H1 (cell line): ENCODE data around the gene TIMM10.

Source experiments
- BACH1 ChIP-seq: IDR thresholded peaks from 2 replicates; pipeline ENCODE4 v1.6.1; 2012; ENCODE audit warnings: low read length, improper control_type of control experiment
- CBX5 ChIP-seq: fragments of 300-800, 300-1000 bp; sonication (generic); IDR thresholded peaks from 2 replicates; pipeline ENCODE4 v1.7.1; 2016; ENCODE audit warnings: antibody characterized with exemption, low read length, low read depth
- CREB1 ChIP-seq: IDR thresholded peaks from 2 replicates; pipeline ENCODE4 v1.6.1; 2012; ENCODE audit warnings: inconsistent platforms
- CTCF ChIP-seq, 3 experiments: IDR thresholded peaks; 1 replicate in 2 of 3; 2 replicates in 1 of 3; pipeline versions ENCODE4 v1.5.1 to v1.6.1; 2011; ENCODE audit warnings: low read length in 3 of 3, mild to moderate bottlenecking in 3 of 3, inconsistent platforms in 2 of 3, low read depth in 1 of 3, moderate library complexity in 1 of 3; ENCODE audit not compliant: insufficient read depth in 1 of 3; ENCODE audit errors: control extremely low read depth in 1 of 3
- EZH2 ChIP-seq: fragments of 200-600 bp; sonication (generic); IDR thresholded peaks from 2 replicates; pipeline ENCODE4 v1.7.1; 2012; ENCODE audit warnings: low read depth, mild to moderate bottlenecking, moderate library complexity, low read length, inconsistent platforms; ENCODE audit not compliant: severe bottlenecking
- JUN ChIP-seq: IDR thresholded peaks from 2 replicates; pipeline ENCODE4 v1.6.1; 2011; ENCODE audit warnings: low read depth, mild to moderate bottlenecking, improper control_type of control experiment, low read length
- MAX ChIP-seq: IDR thresholded peaks from 2 replicates; pipeline ENCODE4 v1.6.1; 2012; ENCODE audit warnings: inconsistent platforms
- RAD21 ChIP-seq, 2 experiments: IDR thresholded peaks in 1 of 2; conservative IDR thresholded peaks in 1 of 2; 2 replicates each; pipeline ENCODE4 v1.6.1; 2011; ENCODE audit warnings: low read depth in 2 of 2, low read length in 2 of 2, improper control_type of control experiment in 1 of 2, inconsistent platforms in 1 of 2, mild to moderate bottlenecking in 1 of 2, moderate library complexity in 1 of 2
- YY1 ChIP-seq: IDR thresholded peaks from 2 replicates; pipeline ENCODE4 v1.6.1; 2011; ENCODE audit warnings: low read depth, mild to moderate bottlenecking, low read length
- ZNF274 ChIP-seq: IDR thresholded peaks from 2 replicates; pipeline ENCODE4 v1.7.0; 2012; ENCODE audit warnings: low read length, borderline replicate concordance; ENCODE audit errors: extremely low read depth

GRCh38 chr11:57485217-57485990 lies 45.1 kb downstream of the TIMM10 start:
- TF ChIP-seq CTCF (IDR thresholded peaks at IDR 0.05; ENCODE audit: control extremely low read depth in 1 of 3, insufficient read depth in 1 of 3, low read depth in 1 of 3, low read length in 3 of 3) (no peak), MAX (no peak), EZH2 (no peak), YY1 (no peak), JUN (no peak), CREB1 (no peak), RAD21 (IDR thresholded peaks at IDR 0.05 in 1 of 2, conservative IDR thresholded peaks at IDR 0.05 in 1 of 2; ENCODE audit: low read depth in 2 of 2, low read length in 2 of 2) (no peak), ZNF274 (no peak), BACH1 (no peak), CBX5 (no peak)
